Lower leg skin (tissue), 4 donors: Measurements from ENCODE around the gene GNAT1. TPM values are rescaled to one million over a fixed set of nuclear protein-coding genes. Genes with fewer than 3 reads are reported as not detected.
"Not testable (repeated sequence)": the region's sequence is repeated elsewhere in the genome, so short reads cannot be mapped to it uniquely, and the experiment has no call there.

Experiments used
- DNase-seq, 2 donors: peaks; one replicate each; pipeline ENCODE4 v3.0.0-alpha.2; 2019; ENCODE audit warnings: low spot score in 2 of 2
- H3K4me3 ChIP-seq: fragments of 200-600 bp; sonication (generic); 2 replicates; pipeline ENCODE4 v1.5.1; 2017; ENCODE audit warnings: mild to moderate bottlenecking, low read depth; ENCODE audit not compliant: poor library complexity, severe bottlenecking
- CTCF ChIP-seq, 3 donors: fragments of 450-650 bp; IDR thresholded peaks; one replicate each; pipeline ENCODE4 v1.5.1; 2016; ENCODE audit warnings: antibody characterized with exemption in 3 of 3, mild to moderate bottlenecking in 3 of 3, moderate library complexity in 2 of 3
- POLR2A ChIP-seq, 2 donors: fragments of 450-650 bp; IDR thresholded peaks; one replicate each; pipeline ENCODE4 v1.6.1; 2016 to 2017; ENCODE audit warnings: antibody characterized with exemption in 2 of 2, mild to moderate bottlenecking in 1 of 2, moderate library complexity in 1 of 2
- WGBS, 2 donors: methylation state at CpG; one replicate each; pipeline ENCODE4 v1.1.5; 2018; 5-methylcytosine and 5-hydroxymethylcytosine counted together
- intact Hi-C: fragments of 100-400 bp; cut with DNase I; formaldehyde crosslinking; loops from one replicate; pipeline ENCODE4 v1.15.0; 2023; ENCODE audit warnings: low total_unique reads
- total RNA-seq, 4 donors: library from RNA; depleted of rRNA; stranded (reverse); fragments of >200 nt; gene quantifications; one replicate each; pipeline ENCODE4 v1.1.0, GENCODE V29; 2016

Gene GNAT1
- total RNA-seq, 4 donors from 2014 or later = not detected

- no peak overlapping the region for H3K4me3 ChIP-seq
- no peak for DNase-seq
- WGBS, 2 donors = 93 to 99% methylated on average over 17 of the region's 17 CpGs
- TF ChIP-seq CTCF (IDR thresholded peaks at IDR 0.05) (no peak), POLR2A (IDR thresholded peaks at IDR 0.05) (no peak)
- intact Hi-C loops = no loop called here
Measured at GRCh38 chr3:50207359-50208042, 16.1 kb downstream of the GNAT1 start.

- TF ChIP-seq POLR2A (IDR thresholded peaks at IDR 0.05) (no peak), CTCF (IDR thresholded peaks at IDR 0.05) (no peak)
- no peak overlapping the region for H3K4me3 ChIP-seq
- intact Hi-C loops = no loop called here
- no peak for DNase-seq
- 74 to 85% methylated on average over 12 to 14 of the region's 14 CpGs for WGBS, 2 donors
Measured at GRCh38 chr3:50208677-50209344, 17.4 kb downstream of the GNAT1 start.

GRCh38 chr3:50210176-50210509, 18.7 kb downstream of the GNAT1 start:
- 78 to 94% methylated on average over 3 to 5 of the region's 5 CpGs for WGBS, 2 donors
- H3K4me3 ChIP-seq = no peak overlapping the region
- intact Hi-C loops = no loop called here
- TF ChIP-seq CTCF (IDR thresholded peaks at IDR 0.05) = no peak
- no peak for TF ChIP-seq POLR2A (IDR thresholded peaks at IDR 0.05)
- no peak for DNase-seq

GRCh38 chr3:50210510-50211367, 19.3 kb downstream of the GNAT1 start:
- intact Hi-C loops = no loop called here
- 67 to 70% methylated on average over 12 of the region's 13 CpGs for WGBS, 2 donors
- no peak for DNase-seq
- TF ChIP-seq CTCF (IDR thresholded peaks at IDR 0.05) (no peak), POLR2A (IDR thresholded peaks at IDR 0.05) (no peak)
- no peak overlapping the region for H3K4me3 ChIP-seq

GRCh38 chr3:50211368-50211717, 19.9 kb downstream of the GNAT1 start:
- H3K4me3 ChIP-seq, DNase-seq, intact Hi-C loops: not testable (repeated sequence)
- WGBS, 2 donors = 89 to 95% methylated on average over 5 of the region's 5 CpGs

- TF ChIP-seq POLR2A (IDR thresholded peaks at IDR 0.05) = no peak
- no peak for TF ChIP-seq CTCF (IDR thresholded peaks at IDR 0.05)
- no peak overlapping the region for H3K4me3 ChIP-seq
- intact Hi-C loops = no loop called here
- DNase-seq = no peak
- WGBS, 2 donors = 93 to 100% methylated on average over 1 to 2 of the region's 2 CpGs
Measured at GRCh38 chr3:50211930-50212329, 20.5 kb downstream of the GNAT1 start.
